IPS-NIHi7 (cell line): ENCODE measurements around the gene RHO.
"Not testable (repeated sequence)": the region's sequence is repeated elsewhere in the genome, so short reads cannot be mapped to it uniquely, and the experiment has no call there.

Experiments
- DNase-seq: peaks from one replicate; pipeline ENCODE4 v3.0.0; 2012; ENCODE audit warnings: mixed read lengths; ENCODE audit errors: extremely low spot score

RHO gene

DNA sequence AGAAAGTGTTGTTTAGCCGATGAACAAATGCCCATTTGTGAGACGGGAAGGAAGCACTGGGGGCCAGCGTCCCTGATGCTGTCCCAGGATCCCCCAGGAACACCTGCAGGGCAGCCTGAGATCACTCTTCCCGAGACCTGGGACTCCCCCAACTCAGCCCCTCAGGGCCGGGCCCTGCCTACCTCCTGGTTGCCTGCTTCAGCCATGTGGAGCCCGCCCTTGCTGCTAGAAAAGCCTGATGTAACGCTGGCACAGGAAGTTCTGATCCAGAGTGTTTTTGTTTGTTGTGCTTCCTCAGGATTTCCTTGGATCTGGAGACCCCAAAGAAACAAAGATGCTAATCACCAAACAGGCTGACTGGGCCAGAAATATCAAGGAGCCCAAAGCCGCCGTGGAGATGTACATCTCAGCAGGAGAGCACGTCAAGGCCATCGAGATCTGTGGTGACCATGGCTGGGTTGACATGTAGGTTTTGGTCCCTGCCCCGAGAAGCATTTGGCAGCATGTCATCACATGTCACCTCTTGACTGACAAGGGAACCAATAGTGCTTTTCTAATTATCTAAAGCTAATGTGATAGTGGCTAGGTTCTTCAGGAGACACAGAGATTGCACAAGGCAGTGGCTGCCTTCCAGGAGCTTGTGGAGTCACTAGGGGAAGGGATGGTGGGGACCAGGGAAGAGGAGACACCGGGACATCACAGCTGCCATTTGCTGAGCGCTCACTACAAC lies 28.7 kb upstream of the RHO start:
- DNase-seq = not testable (repeated sequence)

DNA sequence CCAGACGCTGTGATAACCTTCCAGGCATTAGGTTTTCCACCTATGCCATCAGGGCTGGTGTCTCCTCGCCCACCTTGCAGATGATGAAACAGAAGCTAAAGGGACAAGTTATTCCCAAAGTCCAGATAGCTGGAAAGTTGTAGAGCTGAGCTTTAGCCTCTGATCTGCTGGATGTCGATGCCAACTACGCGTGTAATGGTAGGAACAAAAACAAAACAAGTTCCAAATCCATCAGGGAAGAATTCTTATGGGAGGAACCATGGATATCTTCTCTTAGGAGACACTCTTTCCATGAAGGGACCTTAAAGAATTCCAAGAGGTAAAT lies 28.1 kb upstream of the RHO start:
- no peak for DNase-seq

DNA sequence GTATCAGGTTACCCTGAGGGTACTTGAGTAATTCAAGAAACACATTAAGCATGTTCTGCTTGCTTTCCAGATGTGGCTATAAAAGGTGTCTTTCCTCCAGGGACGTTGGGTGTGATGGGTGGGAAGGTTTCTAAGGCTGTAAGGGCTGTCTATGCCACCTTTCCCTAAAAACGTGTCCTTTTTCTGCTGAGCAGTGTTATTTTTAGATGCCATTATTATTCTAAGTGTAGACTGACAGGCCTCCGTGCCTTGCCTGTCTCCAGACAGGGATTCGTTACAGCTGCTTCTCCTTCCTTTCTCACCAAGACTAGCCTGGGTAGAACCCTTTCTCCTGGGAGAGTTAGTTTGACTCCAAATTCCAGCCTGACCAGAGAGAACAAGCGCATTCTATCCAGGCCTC lies 26.8 kb upstream of the RHO start:
- DNase-seq = no peak

DNA sequence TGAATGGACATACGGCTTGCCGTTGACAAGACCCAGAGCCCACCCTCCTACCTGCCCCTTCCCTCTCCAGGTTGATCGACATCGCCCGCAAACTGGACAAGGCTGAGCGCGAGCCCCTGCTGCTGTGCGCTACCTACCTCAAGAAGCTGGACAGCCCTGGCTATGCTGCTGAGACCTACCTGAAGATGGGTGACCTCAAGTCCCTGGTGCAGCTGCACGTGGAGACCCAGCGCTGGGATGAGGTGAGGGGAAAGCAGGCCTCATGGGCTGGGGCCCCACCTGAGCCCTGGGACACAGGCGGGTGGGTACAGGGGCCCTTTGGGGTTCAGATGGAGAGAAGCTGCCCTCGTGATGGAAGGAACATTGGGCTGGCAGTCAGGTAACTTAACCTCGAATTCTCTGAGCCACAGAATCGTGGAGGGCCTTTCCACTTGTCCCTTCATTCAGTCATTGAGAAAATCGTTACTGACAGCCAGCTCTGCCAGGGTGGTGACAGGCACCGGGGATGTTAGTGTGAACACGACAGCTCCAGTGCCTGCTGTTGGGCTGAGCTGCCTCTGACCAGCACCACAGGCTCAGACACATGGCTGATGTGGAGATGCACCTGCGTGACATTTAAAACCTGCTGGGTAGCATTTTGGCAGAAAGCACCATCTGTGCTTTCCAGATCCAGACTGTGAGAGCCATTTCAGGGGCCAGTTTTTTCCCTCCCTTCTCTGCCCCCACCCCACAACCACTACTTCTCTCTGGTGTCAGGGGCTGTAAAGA lies 25.6 kb upstream of the RHO start:
- no peak for DNase-seq

DNA sequence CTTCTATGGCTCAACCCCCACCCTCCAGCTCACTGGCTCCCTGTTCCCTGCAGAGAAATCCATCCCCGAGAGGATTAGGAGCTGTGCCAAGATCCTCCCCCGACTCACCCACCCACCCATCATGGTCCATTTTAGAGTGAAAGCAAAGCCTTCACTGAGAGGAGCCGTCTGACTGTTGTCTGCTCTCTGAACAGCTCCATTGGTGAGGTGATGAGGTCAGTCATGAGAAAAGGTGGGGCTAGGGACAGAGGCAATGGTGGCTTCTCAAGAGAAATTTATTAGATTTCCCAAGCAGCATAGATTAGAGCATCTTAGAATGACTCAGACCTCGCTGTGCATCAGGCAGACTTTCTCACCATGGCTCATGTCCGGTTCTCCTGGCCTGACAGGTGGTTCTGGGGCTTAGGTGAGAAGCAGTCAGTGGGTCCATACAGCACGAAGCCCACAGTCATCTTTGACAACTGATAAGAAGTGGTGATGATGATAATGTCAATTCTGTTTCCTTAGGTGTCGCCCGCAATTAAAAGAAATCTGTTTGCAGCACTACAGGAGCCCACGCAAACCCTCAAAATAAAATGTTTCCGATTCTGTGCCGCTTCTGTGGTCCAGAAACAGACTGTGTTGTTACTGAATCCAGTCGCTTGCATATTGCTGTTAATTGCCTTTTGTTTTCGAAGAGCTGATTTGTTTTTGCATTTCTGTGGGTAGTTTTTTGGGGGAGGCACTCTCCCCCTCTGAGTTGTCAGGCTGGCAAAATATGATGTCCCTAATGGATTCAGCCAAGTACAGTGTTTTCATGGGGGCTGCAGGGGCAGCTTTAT lies 24.8 kb upstream of the RHO start:
- no peak for DNase-seq

DNA sequence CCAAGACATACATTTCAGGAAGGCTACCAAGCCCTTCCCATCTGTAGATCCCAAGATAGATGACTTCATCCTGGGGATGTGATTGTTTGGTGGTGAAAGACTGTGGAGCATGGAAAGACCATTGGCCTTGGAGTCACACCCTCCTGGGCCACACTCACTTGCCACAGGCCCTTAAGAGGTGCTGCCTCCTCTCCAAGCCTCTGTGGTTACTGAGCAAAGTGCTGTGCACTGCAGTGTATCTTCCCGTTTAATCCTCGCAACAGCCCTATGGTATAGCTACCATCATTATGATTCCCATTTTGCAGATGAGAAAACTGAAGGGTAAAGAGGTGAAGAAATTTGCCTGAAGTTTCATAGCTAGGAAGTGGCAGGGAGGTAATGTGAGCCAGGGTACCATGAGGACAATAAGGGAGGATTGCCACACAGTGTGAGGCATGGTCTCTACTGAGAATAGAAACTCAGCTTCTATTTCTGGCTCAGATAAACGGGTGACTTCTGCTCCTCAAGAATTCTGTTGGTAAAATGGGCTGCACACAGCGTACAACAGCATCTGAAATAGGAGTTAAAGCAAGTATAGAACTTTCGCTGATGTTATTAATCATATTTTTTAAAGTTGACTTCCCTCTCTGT lies 23.9 kb upstream of the RHO start:
- no peak for DNase-seq

DNA sequence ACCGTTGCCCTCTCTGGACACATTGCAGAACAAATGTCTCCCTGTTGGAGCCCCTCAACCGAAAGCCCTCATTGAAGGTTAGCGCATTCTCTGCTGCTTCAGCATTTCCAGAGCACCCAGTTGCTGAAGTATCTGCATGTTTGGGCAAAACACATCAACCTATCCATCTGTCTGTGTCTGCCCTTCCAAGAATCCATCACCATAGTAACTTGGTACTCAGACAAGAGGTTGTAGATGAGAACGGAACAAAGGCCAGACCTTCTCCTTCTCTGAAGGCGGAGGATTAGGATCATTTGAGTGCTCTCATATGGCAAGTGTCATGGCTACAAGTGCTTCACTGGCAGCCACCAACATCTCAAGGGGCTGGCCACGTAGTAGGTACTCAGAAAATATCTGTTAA lies 23.1 kb upstream of the RHO start:
- DNase-seq = no peak

DNA sequence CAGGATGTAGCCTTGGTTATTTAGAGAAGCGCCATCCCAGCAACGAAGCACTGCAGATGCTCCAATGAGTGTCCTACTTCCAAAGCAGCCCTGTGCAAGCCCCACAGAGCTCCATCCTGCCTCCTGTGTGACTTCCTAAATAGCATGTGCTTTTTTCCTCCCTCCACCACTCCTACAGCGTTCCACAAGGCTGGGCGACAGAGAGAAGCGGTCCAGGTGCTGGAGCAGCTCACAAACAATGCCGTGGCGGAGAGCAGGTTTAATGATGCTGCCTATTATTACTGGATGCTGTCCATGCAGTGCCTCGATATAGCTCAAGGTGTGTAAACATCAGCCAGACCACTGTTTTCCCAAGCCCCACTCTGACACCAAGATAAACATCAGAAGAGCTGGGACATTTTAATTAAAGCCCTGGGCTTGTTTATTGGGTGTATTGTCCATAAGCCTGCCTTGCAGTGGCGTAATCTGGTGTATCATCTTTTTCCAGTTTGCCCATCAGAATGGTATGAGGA lies 22.2 kb upstream of the RHO start:
- DNase-seq = no peak

DNA sequence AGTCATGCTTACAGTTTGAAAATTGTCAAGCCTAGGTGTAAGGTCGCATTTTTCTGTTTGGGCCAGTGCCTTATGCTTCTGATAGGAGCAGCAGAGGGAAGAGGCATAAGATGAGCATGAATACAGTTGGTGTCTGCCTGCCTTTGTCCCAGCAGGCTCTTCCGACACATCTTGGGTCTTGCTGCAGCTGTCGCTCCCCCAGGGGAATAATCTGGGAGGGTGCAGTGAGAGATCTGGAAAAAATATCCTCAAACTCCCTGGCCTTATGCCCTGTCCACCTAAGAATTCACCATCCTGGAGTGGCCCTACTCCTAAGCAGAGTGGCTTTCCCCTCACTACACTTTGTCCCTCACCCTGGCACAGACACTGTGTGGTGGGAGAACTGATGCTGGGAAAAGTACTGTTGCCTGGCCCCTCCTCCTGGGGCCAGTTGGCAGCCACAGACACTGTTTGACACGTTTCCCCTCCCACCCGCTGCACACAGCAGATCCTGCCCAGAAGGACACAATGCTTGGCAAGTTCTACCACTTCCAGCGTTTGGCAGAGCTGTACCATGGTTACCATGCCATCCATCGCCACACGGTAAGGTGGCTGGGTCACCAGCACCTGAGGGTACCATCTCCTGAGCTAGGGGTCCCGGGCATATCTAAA lies 21.1 kb upstream of the RHO start:
- no peak for DNase-seq

DNA sequence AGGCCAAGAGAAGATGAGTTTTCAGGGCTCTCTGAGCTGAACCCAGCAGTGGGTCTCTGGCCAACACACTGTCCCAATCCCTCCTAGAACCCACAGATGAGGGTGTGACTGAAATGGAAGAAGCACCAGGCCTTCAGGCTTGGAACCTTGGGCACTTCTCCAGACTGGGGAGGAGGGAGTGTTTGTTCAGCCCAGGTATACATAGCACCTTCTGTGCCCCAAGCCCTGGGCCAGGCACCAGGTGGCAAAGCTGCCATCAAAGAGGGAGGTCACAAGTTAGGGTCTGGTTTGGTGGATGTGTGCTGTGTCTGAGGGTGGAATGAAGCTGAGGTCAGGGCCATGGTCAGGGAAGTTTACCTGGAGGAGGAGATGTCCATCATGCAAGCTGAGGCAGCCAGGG lies 15.8 kb upstream of the RHO start:
- DNase-seq = no peak

DNA sequence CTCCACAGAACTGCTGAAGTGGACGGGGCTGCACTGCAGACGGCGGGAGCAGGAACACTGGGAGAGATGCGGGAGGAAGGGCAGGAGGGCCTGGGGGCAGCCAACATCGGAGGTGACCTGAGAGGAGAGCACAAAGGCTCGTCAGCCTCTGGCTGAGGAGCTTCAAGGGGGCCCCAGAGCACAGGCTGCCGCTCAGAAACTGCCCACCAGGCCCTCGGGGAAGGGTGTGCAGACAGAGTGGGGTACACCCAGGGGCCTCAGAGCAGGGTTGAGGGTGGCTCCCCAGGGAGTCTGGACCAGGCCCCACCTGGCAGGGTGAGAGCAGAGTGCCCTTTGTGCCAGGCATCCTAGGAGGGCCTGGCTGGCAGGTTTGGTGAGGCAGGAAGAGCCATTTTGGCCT lies 14.7 kb upstream of the RHO start:
- no peak for DNase-seq

DNA sequence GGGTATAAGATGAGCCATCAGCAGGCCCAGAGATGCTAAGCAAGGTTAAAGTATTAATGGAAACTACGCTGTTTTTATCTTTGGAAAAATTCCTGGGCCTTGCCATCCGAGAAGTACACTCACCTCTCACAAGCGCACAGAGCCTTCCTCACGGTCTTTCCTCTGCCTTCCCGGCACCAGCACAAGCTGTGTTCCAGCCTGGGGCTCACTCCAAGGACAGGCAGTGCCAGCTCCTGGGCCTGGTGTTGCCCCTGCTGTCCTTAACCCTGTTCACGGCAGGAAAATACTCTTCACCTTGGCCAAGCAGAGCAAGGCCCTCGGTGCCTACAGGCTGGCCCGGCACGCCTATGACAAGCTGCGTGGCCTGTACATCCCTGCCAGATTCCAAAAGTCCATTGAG lies 14.3 kb upstream of the RHO start:
- no peak for DNase-seq

DNA sequence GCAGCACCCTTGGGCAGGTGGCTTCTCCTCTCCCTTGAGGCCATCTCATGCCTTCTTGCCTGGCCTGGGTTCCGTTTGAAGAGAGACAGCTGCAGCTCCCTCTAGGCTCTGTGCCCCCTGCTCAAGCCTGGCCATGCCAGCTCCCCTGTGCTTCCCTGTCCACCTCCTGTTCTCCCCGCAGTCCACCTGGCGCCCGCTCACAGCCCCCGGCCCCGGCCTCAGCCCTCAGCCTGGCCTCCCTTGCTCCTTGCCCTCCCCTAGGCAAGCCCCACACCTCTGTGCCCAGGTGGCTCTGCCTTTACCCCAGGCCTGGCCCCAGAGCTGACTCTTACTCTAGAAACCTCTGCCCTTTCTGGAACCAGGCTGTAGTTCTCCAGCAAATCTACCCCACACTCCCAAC lies 13.9 kb upstream of the RHO start:
- no peak for DNase-seq

DNA sequence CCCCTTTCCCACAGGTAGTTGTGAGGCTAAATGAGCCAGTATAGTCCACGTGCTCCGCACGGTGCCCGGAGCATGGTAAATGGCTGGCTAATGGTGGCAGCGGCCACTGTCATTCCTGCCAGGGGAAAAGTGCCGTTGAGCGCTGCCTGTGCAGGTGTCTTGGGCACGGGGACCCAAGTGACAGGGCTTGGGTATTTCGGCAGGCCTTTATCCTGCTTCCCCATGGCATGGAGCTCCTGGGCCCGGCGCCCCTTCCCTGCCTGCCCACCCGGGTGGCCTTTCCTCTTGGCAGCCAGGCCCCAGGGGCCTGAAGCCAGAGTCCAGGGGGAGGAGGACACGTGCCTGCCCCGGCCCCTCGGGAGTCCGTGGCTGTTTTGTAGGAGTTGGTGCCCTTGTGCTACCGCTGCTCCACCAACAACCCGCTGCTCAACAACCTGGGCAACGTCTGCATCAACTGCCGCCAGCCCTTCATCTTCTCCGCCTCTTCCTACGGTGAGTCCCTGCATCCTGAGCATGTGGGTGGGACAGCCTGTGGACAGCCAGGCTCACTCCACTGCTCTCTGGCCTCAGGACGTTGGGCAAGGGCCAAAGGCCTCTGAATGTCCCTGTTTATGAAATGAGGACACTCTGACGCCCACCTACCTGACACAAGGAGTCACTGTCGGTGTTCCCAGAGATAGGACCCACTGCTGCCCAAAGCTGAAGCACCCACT lies 13.2 kb upstream of the RHO start:
- DNase-seq = not testable (repeated sequence)

DNA sequence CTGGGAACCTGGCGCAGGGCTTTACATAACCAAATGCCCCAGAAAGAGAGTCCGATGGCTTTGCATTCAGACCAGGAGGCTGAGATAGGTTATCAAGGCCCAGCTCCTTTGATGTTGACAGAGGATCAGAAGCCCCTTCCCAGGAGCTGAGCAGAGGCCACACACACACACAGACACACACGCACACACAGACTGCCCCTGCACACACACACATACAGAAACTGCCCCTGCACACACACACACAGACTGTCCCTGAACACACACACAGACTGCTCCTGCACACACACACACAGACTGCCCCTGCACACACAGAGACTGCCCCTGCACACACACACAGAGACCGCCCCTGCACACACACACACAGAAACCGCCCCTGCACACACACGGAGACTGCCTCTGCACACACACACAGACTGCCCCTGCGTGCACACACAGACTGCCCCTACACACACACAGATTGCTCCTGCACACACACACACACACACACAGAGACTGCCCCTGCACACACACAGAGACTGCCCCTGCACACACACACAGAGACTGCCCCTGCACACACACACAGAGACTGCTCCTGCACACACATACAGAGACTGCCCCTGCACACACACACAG lies 12.5 kb upstream of the RHO start:
- DNase-seq = not testable (repeated sequence)

DNA sequence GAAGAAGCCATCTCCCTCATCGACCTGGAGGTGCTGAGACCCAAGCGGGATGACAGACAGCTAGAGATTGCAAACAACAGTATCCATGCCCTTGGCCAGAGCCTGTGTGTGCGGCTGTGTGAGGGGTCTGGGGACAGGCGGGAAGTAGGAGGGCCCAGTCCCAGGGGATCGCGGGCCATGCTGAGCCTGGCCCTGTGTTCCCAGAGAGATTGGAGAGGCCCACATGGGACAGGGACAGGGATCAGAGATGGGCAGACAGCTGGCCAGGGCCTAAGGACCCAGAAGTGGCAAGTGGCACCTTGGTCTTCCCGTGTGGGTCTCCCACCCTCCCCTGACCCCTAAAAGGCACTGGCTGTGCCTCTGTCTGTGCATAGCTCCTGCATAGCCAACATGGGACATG lies 10.9 kb upstream of the RHO start:
- no peak for DNase-seq

DNA sequence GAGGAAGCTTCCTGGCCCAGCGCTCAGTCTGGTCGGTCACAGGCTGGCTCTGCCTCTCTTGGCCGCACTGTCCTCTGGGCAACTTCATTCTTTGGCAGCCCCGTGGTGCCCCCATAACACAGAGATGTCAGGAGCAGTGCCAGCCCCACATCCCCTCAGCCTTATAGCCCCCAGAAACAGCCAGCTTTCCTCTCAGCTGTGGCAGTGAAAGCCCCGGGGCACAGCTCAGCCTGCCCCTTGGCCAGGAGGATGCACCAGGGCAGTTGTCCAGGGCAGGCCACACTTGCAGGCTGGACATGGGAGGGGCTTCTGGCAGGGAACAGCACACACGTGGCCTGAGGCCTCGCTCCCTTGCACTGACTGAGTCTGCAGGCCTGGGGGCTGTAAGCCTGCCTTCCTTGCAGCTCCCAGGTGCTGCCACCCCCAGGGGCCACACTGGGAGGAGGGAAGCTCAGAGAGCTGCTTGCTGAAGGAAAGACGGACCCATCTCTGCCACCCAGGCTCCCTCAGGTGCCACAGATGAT lies 10.3 kb upstream of the RHO start:
- DNase-seq = no peak

DNA sequence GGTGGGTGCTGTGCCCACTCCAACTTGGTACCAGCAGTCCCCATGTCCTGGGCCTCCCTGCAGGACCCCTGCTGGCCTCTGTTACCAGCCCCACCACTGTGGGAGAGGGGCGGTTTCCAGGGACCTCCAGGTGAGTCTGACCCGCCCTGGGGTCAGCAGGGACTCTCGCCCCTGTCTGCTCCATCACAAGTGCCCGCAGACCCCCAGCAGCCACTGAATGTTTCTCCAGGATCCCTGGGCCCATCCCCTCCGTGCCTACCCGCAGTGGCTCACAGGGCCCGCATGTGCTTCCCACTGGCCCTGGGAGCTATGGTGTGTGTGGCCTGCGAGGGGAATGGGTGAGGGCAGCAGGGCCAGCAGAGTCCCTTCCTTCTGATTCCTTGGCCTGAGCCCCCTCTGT lies 9.9 kb upstream of the RHO start:
- DNase-seq = no peak

DNA sequence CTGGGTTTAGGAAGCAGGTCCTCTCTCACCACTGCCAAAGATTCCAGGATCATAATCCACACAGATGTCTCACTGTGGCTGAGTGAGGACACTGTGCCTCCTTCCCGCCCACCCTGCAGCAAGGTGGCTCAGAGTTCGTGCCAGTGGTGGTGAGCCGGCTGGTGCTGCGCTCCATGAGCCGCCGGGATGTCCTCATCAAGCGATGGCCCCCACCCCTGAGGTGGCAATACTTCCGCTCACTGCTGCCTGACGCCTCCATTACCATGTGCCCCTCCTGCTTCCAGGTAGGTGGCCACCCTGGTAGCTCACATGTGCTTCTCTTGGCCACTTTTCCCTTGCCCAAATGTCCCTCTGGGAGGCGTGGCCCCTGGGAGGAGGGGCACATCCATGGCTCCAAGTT lies 9.0 kb upstream of the RHO start:
- DNase-seq = no peak
